Measurements from ENCODE around the gene MYDGF.
A peak's percentile ranks its signal among the peaks of the same experiment; 100 is the strongest.

The MYDGF gene

GRCh38 chr19:4669723-4670480 lies at the start of gene MYDGF:
TSS of gene MYDGF (minus strand) at chr19:4670342. CDS start at chr19:4670334, 8 bp downstream.
- peak; percentile 96 for DNase-seq

- no peak for DNase-seq
These were observed 49.3 kb upstream of the MYDGF start for GRCh38 chr19:4719499-4719866.

GRCh38 chr19:4717966-4718701 lies 48.0 kb upstream of the MYDGF start:
- no peak for DNase-seq

GRCh38 chr19:4717191-4717965 lies 47.2 kb upstream of the MYDGF start:
- DNase-seq = no peak

- DNase-seq = no peak
These were observed 45.5 kb upstream of the MYDGF start for GRCh38 chr19:4715529-4716221.

- DNase-seq = peak; percentile 19
These were observed 45.0 kb upstream of the MYDGF start for GRCh38 chr19:4715178-4715528.

GRCh38 chr19:4714016-4714415 lies 43.9 kb upstream of the MYDGF start:
- DNase-seq = no peak

GRCh38 chr19:4713384-4713951 lies 43.3 kb upstream of the MYDGF start:
- no peak for DNase-seq

- no peak for DNase-seq
These were observed 42.6 kb upstream of the MYDGF start for GRCh38 chr19:4712771-4713170.

GRCh38 chr19:4711211-4711610 lies 41.1 kb upstream of the MYDGF start:
- DNase-seq = no peak

- no peak for DNase-seq
These were observed 40.1 kb upstream of the MYDGF start for GRCh38 chr19:4710281-4710600.

- no peak for DNase-seq
These were observed 39.5 kb upstream of the MYDGF start for GRCh38 chr19:4709440-4710280.

GRCh38 chr19:4707956-4708650 lies 38.0 kb upstream of the MYDGF start:
- no peak for DNase-seq

GRCh38 chr19:4707322-4707721 lies 37.2 kb upstream of the MYDGF start:
- DNase-seq = no peak

- DNase-seq = no peak
These were observed 35.4 kb upstream of the MYDGF start for GRCh38 chr19:4705413-4706131.

GRCh38 chr19:4704317-4704673 lies 34.2 kb upstream of the MYDGF start:
- no peak for DNase-seq

GRCh38 chr19:4703671-4704316 lies 33.7 kb upstream of the MYDGF start:
- no peak for DNase-seq

- no peak for DNase-seq
These were observed 32.6 kb upstream of the MYDGF start for GRCh38 chr19:4702764-4703163.

- DNase-seq = no peak
These were observed 31.4 kb upstream of the MYDGF start for GRCh38 chr19:4701557-4701956.

GRCh38 chr19:4700693-4700970 lies 30.5 kb upstream of the MYDGF start:
- DNase-seq = no peak
